ENCODE measurements around the gene PDE6C. TPM values are rescaled to one million over a fixed set of nuclear protein-coding genes. Genes with fewer than 3 reads are reported as not detected.

Gene PDE6C
- polyA plus RNA-seq, 1 of the 3 experiments (the other 2 are of a cell fraction): not detected

DNA sequence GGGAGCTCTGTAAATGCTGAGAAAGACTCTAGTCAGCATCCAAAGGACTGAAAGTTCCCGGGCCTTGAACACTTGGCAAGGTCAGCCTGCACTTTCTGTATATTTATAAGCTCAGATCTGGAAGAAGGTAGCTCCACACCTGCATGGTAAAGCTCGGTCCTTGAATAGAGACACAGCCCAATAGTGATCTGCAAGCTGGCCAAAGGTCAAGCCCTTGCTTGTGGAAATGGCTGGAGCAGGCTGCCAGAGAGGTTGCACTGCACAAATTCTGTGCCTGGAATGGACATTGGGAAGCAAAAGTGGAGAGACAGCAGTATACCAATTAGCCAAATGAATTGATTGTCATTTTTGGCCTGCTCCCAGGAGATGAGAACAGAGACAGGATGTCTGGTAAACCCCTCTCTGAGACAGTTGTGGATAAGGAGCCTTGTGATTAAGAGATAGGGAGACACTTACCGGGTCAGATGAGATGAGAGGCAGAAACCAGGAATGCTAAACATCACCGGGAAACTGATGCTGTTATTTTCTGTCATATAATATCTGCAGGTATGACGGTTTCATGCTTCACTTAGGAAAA, 98.1 kb downstream of the PDE6C start:
- ChIA-PET CTCF (interaction anchor here (0.8 to 2.4 kb wide), 2 partner anchors 148 to 698 kb away, joined by 3 to 15 read pairs; no protein-coding TSS in a partner anchor), POLR2A (no interaction called here)

More for the DNA sequence above, 98.1 kb downstream of the PDE6C start:
- Histone ChIP-seq H3F3A (replicated peaks; ENCODE audit: insufficient read depth) (no peaks in the 10 kb centered on the region), H3K4me2 (no peak overlapping the region), H3K4me3 (ENCODE audit: low read depth in 2 of 2, low read length in 1 of 2) (no peak overlapping the region), H2AFZ (ENCODE audit: low read depth) (no peak overlapping the region), H3K27ac (ENCODE audit: low read depth in 2 of 2, low read length in 1 of 2) (no peak overlapping the region), H4K20me1 (ENCODE audit: insufficient read depth) (no peaks in the 10 kb centered on the region), H3K27me3 (ENCODE audit: insufficient read depth) (no peaks in the 10 kb centered on the region), H3K36me3 (replicated peaks in 1 of 2; ENCODE audit: control insufficient read depth in 1 of 2, insufficient read depth in 2 of 2, low read length in 1 of 2) (no peaks in the 10 kb centered on the region), H3K9me3 (no peaks in the 10 kb centered on the region), H3K4me1 (ENCODE audit: control insufficient read depth in 1 of 2, insufficient read depth in 2 of 2, low read depth in 1 of 2, low read length in 1 of 2) (peaks cover 0 to 9% of the 10 kb centered on the region in 2 experiments; a peak in 1 of 4 replicates), H3K9me2 (no peaks in the 10 kb centered on the region), H3K9ac (no peak overlapping the region), H3K79me2 (ENCODE audit: insufficient read depth) (no peaks in the 10 kb centered on the region)
- peak; percentile 35 for DNase-seq
- 35% methylated on average over 5 of the region's 5 CpGs for WGBS (ENCODE audit: low lambda C conversion rate)
- TF ChIP-seq GATA2 (CRISPR knock-in tag; IDR thresholded peaks at IDR 0.05) (peak; percentile 67), FOSL2 (IDR thresholded peaks at IDR 0.05; ENCODE audit: borderline replicate concordance, low read depth) (no peak), USF2 (IDR thresholded peaks at IDR 0.05; ENCODE audit: borderline replicate concordance, low read depth, low read length) (no peak), EP300 (IDR thresholded peaks at IDR 0.05; ENCODE audit: borderline replicate concordance in 1 of 2, low read depth in 1 of 2, low read length in 1 of 2) (peak in 1 of 2 experiments; percentile 63; a peak in 1 of 4 replicates), CHD2 (IDR thresholded peaks at IDR 0.05; ENCODE audit: low read length, partially characterized antibody) (peak; percentile 47), ELF1 (IDR thresholded peaks at IDR 0.05) (no peak), YY1 (IDR thresholded peaks at IDR 0.05; ENCODE audit: low read depth) (no peak), MEF2A (IDR thresholded peaks at IDR 0.05; ENCODE audit: borderline replicate concordance, low read depth) (no peak), JUND (IDR thresholded peaks at IDR 0.05) (no peak), GABPA (IDR thresholded peaks at IDR 0.05; ENCODE audit: low read depth) (no peak), RCOR1 (IDR thresholded peaks at IDR 0.05; ENCODE audit: low read length) (peak; percentile 69; the same call in 1 of the 2 replicates), POLR2AphosphoS5 (IDR thresholded peaks at IDR 0.05; ENCODE audit: low read depth, low read length) (no peak), IRF3 (IDR thresholded peaks at IDR 0.05; ENCODE audit: low read depth, low read length) (no peak), RXRA (IDR thresholded peaks at IDR 0.05; ENCODE audit: borderline replicate concordance, low read depth) (no peak), EZH2phosphoT487 (IDR thresholded peaks at IDR 0.05; ENCODE audit: borderline replicate concordance, low read depth) (no peak), NRF1 (IDR thresholded peaks at IDR 0.05; ENCODE audit: low read depth, low read length) (no peak), TCF12 (IDR thresholded peaks at IDR 0.05) (peak; percentile 6; the same call in 1 of the 2 replicates), MAX (IDR thresholded peaks at IDR 0.05; ENCODE audit: low read depth) (no peak), SIN3A (IDR thresholded peaks at IDR 0.05; ENCODE audit: borderline replicate concordance, low read depth, low read length) (no peak), TEAD4 (IDR thresholded peaks at IDR 0.05; ENCODE audit: borderline replicate concordance, insufficient read depth) (no peak)
- TF ChIP-seq, protein P1, sequence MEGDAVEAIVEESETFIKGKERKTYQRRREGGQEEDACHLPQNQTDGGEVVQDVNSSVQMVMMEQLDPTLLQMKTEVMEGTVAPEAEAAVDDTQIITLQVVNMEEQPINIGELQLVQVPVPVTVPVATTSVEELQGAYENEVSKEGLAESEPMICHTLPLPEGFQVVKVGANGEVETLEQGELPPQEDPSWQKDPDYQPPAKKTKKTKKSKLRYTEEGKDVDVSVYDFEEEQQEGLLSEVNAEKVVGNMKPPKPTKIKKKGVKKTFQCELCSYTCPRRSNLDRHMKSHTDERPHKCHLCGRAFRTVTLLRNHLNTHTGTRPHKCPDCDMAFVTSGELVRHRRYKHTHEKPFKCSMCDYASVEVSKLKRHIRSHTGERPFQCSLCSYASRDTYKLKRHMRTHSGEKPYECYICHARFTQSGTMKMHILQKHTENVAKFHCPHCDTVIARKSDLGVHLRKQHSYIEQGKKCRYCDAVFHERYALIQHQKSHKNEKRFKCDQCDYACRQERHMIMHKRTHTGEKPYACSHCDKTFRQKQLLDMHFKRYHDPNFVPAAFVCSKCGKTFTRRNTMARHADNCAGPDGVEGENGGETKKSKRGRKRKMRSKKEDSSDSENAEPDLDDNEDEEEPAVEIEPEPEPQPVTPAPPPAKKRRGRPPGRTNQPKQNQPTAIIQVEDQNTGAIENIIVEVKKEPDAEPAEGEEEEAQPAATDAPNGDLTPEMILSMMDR (IDR thresholded peaks at IDR 0.05): no peak

Measured in SK-N-SH (cell line).